ENCODE data around the gene SLC25A1. TPM values are rescaled to one million over a fixed set of nuclear protein-coding genes. Genes with fewer than 3 reads are reported as not detected.
"Not testable (repeated sequence)": the region's sequence is repeated elsewhere in the genome, so short reads cannot be mapped to it uniquely, and the experiment has no call there.

Gene SLC25A1
- polyA plus RNA-seq, 1 donor from 2014 or later, result 81.4 TPM

DNA sequence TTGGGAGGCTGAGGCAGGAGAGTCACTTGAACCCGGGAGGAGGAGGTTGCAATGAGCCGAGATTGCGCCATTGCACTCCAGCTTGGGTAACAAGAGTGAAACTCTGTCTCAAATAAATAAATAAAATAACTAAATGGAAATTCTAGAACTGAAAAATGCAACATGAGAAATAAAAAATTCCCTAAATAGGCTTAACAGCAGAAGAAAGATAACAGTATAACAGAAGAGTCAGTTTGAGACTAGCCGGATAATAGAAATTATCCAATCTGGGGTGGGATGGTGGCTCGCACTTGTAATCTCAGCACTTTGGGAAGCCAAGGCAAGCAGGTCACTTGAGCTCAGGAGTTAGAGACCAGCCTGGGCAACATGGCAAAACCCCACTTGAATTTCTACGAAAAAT lies 14.1 kb downstream of the SLC25A1 start:
- H3K9ac ChIP-seq (ENCODE audit: low read length), result no peak overlapping the region
- no peaks in the 10 kb centered on the region for H3K79me2 ChIP-seq (replicated peaks; ENCODE audit: insufficient read depth, low read length)
- no peak overlapping the region for H3K27ac ChIP-seq (ENCODE audit: low read length)
- H2AFZ ChIP-seq (ENCODE audit: low read depth, low read length), result no peak overlapping the region
- H3F3A ChIP-seq (ENCODE audit: insufficient read depth, low read length, poor library complexity, severe bottlenecking), result no peaks in the 10 kb centered on the region
- no peaks in the 10 kb centered on the region for H3K9me3 ChIP-seq (ENCODE audit: low read length)
- H3K4me2 ChIP-seq (ENCODE audit: low read length), result no peak overlapping the region
- H3K9me2 ChIP-seq (ENCODE audit: insufficient read depth, low read length), result no peaks in the 10 kb centered on the region
- TF ChIP-seq POLR2AphosphoS5 (IDR thresholded peaks at IDR 0.05) (no peak), TAF1 (IDR thresholded peaks at IDR 0.05; ENCODE audit: low read depth) (no peak), MXI1 (conservative IDR thresholded peaks at IDR 0.05; ENCODE audit: poor library complexity, severe bottlenecking) (no peak), EZH2 (IDR thresholded peaks at IDR 0.05; ENCODE audit: borderline replicate concordance, insufficient read depth, low read length, poor library complexity, severe bottlenecking) (no peak), SMC3 (conservative IDR thresholded peaks at IDR 0.05; ENCODE audit: poor library complexity) (no peak), EP300 (conservative IDR thresholded peaks at IDR 0.05; ENCODE audit: poor library complexity, severe bottlenecking) (no peak), RAD21 (conservative IDR thresholded peaks at IDR 0.05) (no peak)
- TF ChIP-seq, protein P1, sequence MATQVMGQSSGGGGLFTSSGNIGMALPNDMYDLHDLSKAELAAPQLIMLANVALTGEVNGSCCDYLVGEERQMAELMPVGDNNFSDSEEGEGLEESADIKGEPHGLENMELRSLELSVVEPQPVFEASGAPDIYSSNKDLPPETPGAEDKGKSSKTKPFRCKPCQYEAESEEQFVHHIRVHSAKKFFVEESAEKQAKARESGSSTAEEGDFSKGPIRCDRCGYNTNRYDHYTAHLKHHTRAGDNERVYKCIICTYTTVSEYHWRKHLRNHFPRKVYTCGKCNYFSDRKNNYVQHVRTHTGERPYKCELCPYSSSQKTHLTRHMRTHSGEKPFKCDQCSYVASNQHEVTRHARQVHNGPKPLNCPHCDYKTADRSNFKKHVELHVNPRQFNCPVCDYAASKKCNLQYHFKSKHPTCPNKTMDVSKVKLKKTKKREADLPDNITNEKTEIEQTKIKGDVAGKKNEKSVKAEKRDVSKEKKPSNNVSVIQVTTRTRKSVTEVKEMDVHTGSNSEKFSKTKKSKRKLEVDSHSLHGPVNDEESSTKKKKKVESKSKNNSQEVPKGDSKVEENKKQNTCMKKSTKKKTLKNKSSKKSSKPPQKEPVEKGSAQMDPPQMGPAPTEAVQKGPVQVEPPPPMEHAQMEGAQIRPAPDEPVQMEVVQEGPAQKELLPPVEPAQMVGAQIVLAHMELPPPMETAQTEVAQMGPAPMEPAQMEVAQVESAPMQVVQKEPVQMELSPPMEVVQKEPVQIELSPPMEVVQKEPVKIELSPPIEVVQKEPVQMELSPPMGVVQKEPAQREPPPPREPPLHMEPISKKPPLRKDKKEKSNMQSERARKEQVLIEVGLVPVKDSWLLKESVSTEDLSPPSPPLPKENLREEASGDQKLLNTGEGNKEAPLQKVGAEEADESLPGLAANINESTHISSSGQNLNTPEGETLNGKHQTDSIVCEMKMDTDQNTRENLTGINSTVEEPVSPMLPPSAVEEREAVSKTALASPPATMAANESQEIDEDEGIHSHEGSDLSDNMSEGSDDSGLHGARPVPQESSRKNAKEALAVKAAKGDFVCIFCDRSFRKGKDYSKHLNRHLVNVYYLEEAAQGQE (IDR thresholded peaks at IDR 0.05; ENCODE audit: borderline replicate concordance), result no peak
- TF ChIP-seq, protein P2, sequence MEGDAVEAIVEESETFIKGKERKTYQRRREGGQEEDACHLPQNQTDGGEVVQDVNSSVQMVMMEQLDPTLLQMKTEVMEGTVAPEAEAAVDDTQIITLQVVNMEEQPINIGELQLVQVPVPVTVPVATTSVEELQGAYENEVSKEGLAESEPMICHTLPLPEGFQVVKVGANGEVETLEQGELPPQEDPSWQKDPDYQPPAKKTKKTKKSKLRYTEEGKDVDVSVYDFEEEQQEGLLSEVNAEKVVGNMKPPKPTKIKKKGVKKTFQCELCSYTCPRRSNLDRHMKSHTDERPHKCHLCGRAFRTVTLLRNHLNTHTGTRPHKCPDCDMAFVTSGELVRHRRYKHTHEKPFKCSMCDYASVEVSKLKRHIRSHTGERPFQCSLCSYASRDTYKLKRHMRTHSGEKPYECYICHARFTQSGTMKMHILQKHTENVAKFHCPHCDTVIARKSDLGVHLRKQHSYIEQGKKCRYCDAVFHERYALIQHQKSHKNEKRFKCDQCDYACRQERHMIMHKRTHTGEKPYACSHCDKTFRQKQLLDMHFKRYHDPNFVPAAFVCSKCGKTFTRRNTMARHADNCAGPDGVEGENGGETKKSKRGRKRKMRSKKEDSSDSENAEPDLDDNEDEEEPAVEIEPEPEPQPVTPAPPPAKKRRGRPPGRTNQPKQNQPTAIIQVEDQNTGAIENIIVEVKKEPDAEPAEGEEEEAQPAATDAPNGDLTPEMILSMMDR (IDR thresholded peaks at IDR 0.05; ENCODE audit: poor library complexity, severe bottlenecking), result no peak
- no peaks in the 10 kb centered on the region for H4K20me1 ChIP-seq (ENCODE audit: insufficient read depth)
- H3K36me3 ChIP-seq (ENCODE audit: insufficient read depth, low read length), result no peaks in the 10 kb centered on the region
- no peak overlapping the region for H3K4me3 ChIP-seq (ENCODE audit: low read length)
- peaks cover 30% of the 10 kb centered on the region for H3K27me3 ChIP-seq (ENCODE audit: insufficient read depth, low read depth, low read length)

DNA sequence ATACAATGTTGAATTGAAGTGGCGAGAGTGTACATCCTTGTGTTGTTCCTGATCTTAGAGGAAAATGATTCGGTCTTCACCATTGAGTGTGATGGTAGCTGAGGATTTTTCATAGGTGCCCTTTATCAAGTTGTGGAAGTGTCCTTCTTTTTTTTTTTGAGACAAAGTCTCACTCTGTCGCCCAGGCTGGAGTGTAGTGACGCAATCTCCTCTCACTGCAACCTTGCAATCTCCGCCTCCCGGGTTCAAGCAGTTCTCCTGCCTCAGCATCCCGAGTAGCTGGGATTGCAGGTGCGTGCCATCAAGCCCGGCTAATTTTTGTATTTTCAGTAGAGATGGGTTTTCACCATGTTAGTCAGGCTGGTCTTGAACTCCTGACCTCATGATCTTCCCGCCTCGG lies 19.9 kb downstream of the SLC25A1 start:
- H3K36me3 ChIP-seq (ENCODE audit: insufficient read depth, low read length); H3F3A ChIP-seq (ENCODE audit: insufficient read depth, low read length, poor library complexity, severe bottlenecking); H3K9me2 ChIP-seq (ENCODE audit: insufficient read depth, low read length); H3K4me3 ChIP-seq (ENCODE audit: low read length); H3K4me2 ChIP-seq (ENCODE audit: low read length); H3K9ac ChIP-seq (ENCODE audit: low read length); H3K27me3 ChIP-seq (ENCODE audit: insufficient read depth, low read depth, low read length); H3K27ac ChIP-seq (ENCODE audit: low read length); H2AFZ ChIP-seq (ENCODE audit: low read depth, low read length); H4K20me1 ChIP-seq (ENCODE audit: insufficient read depth); H3K79me2 ChIP-seq (replicated peaks; ENCODE audit: insufficient read depth, low read length); H3K9me3 ChIP-seq (ENCODE audit: low read length): not testable (repeated sequence)

DNA sequence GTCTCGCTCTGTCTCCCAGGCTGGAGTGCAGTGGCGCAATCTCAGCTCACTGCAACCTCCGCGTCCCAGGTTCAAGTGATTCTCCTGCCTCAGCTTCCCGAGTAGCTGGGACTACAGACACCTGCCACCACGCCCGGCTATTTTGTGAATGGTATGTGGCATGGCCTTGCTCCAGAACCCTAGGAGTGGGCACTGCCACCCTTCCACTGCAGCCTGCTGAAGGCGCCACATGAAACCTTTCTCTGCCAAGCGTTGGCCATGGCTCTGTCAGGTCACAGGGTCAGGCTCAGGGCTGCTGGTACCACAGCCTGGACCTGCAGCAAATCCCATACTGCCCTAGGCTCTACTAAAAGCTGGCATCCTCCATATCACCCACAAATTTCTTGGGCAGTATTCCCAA lies 22.4 kb downstream of the SLC25A1 start:
- H3K27ac ChIP-seq (ENCODE audit: low read length), result not testable (repeated sequence)

More for the DNA sequence above, 22.4 kb downstream of the SLC25A1 start:
- not testable (repeated sequence) for H3K9me3 ChIP-seq (ENCODE audit: low read length); H2AFZ ChIP-seq (ENCODE audit: low read depth, low read length); H3K79me2 ChIP-seq (replicated peaks; ENCODE audit: insufficient read depth, low read length); H3K9ac ChIP-seq (ENCODE audit: low read length); H3K4me2 ChIP-seq (ENCODE audit: low read length); H4K20me1 ChIP-seq (ENCODE audit: insufficient read depth); H3K4me3 ChIP-seq (ENCODE audit: low read length); H3K36me3 ChIP-seq (ENCODE audit: insufficient read depth, low read length); H3K9me2 ChIP-seq (ENCODE audit: insufficient read depth, low read length); H3F3A ChIP-seq (ENCODE audit: insufficient read depth, low read length, poor library complexity, severe bottlenecking)
- peaks cover 30% of the 10 kb centered on the region for H3K27me3 ChIP-seq (ENCODE audit: insufficient read depth, low read depth, low read length)

Measured in neural cell (in vitro differentiated cells).